Natural killer cell treated with Interleukin-12 subunit alpha and Interleukin-12 subunit beta and Interleukin-15 and Interleukin-18, amount 100 ng/mL, for 72 hours (primary cell): ENCODE data around the gene AMBRA1. TPM values are rescaled to one million over a fixed set of nuclear protein-coding genes. Genes with fewer than 3 reads are reported as not detected.
"Not testable (repeated sequence)": the region's sequence is repeated elsewhere in the genome, so short reads cannot be mapped to it uniquely, and the experiment has no call there.

Experiments
- ATAC-seq, 2 donors: fragments of 150-1000 bp; cut with Tn5 transposase in 1 of 2; sonication (Bioruptor Pico), chemical (Tn5 transposase) in 1 of 2; 2 replicates each; pipeline ENCODE4 v1.10.0; 2021
- DNase-seq: peaks from one replicate; pipeline ENCODE4 v3.0.0; 2022; ENCODE audit warnings: low spot score
- H3K27ac Mint-ChIP-seq, 2 donors: 1 replicate in 1 of 2; 2 replicates in 1 of 2; pipeline ENCODE4 v1.8.0; 2022; ENCODE audit warnings: mixed read lengths in 2 of 2, mild to moderate bottlenecking in 1 of 2, moderate library complexity in 1 of 2
- H3K27me3 Mint-ChIP-seq, 2 donors: 1 replicate in 1 of 2; 2 replicates in 1 of 2; pipeline ENCODE4 v1.8.0; 2022; ENCODE audit warnings: mixed read lengths in 2 of 2
- H3K36me3 Mint-ChIP-seq: one replicate; pipeline ENCODE4 v1.8.0; 2022; ENCODE audit warnings: mixed read lengths
- H3K4me1 Mint-ChIP-seq, 2 donors: 1 replicate in 1 of 2; 2 replicates in 1 of 2; pipeline ENCODE4 v1.8.0; 2022; ENCODE audit warnings: low read depth in 2 of 2, mixed read lengths in 2 of 2, mild to moderate bottlenecking in 1 of 2
- H3K4me3 Mint-ChIP-seq: one replicate; pipeline ENCODE4 v1.8.0; 2022; ENCODE audit warnings: mixed read lengths
- H3K9me3 Mint-ChIP-seq: 2 replicates; pipeline ENCODE4 v1.8.0; 2022; ENCODE audit warnings: mixed read lengths
- total RNA-seq, 2 donors: library from RNA; stranded (reverse); gene quantifications; one replicate each; pipeline ENCODE4 v1.2.3, GENCODE V29; 2022

Gene AMBRA1
- total RNA-seq, 2 donors from 2014 or later = 50.7 to 72.4 TPM

- no peaks in the 10 kb centered on the region for H3K27me3 Mint-ChIP-seq
- H3K9me3 Mint-ChIP-seq = no peaks in the 10 kb centered on the region
- DNase-seq (no peak), ATAC-seq (no peak)
- no peak overlapping the region for H3K27ac Mint-ChIP-seq
- peaks cover 24 to 33% of the 10 kb centered on the region in 2 donors for H3K4me1 Mint-ChIP-seq
- H3K36me3 Mint-ChIP-seq = no peaks in the 10 kb centered on the region
- no peak overlapping the region for H3K4me3 Mint-ChIP-seq
These were observed 66.2 kb downstream of the AMBRA1 start for GRCh38 chr11:46527591-46528130.

- ATAC-seq (no peak), DNase-seq (no peak)
- Mint-ChIP-seq H3K4me3 (no peak overlapping the region), H3K27ac (no peak overlapping the region), H3K36me3 (no peaks in the 10 kb centered on the region), H3K4me1 (peaks cover 33% of the 10 kb centered on the region in 2 donors), H3K27me3 (no peaks in the 10 kb centered on the region), H3K9me3 (no peaks in the 10 kb centered on the region)
These were observed 67.3 kb downstream of the AMBRA1 start for GRCh38 chr11:46526216-46527215.

- Mint-ChIP-seq H3K4me1 (peaks cover 17 to 34% of the 10 kb centered on the region in 2 donors), H3K36me3 (no peaks in the 10 kb centered on the region), H3K27me3 (no peaks in the 10 kb centered on the region), H3K4me3 (no peak overlapping the region), H3K27ac (no peak overlapping the region), H3K9me3 (no peaks in the 10 kb centered on the region)
- ATAC-seq (no peak), DNase-seq (no peak)
These were observed 69.5 kb downstream of the AMBRA1 start for GRCh38 chr11:46524201-46524770.

- Mint-ChIP-seq H3K27me3 (no peaks in the 10 kb centered on the region), H3K27ac (no peak overlapping the region), H3K4me3 (no peak overlapping the region), H3K36me3 (no peaks in the 10 kb centered on the region), H3K9me3 (no peaks in the 10 kb centered on the region), H3K4me1 (peaks cover 10 to 26% of the 10 kb centered on the region in 2 donors)
- DNase-seq (no peak), ATAC-seq (no peak)
These were observed 70.5 kb downstream of the AMBRA1 start for GRCh38 chr11:46523290-46523689.

- Mint-ChIP-seq H3K36me3 (no peaks in the 10 kb centered on the region), H3K4me1 (peaks cover 9 to 25% of the 10 kb centered on the region in 2 donors), H3K27ac (no peak overlapping the region), H3K4me3 (no peak overlapping the region), H3K27me3 (no peaks in the 10 kb centered on the region), H3K9me3 (no peaks in the 10 kb centered on the region)
- ATAC-seq = no peak
- no peak for DNase-seq
These were observed 71.0 kb downstream of the AMBRA1 start for GRCh38 chr11:46522682-46523281.

GRCh38 chr11:46521961-46522681, 71.7 kb downstream of the AMBRA1 start:
- no peaks in the 10 kb centered on the region for H3K9me3 Mint-ChIP-seq
- no peak overlapping the region for H3K27ac Mint-ChIP-seq
- ATAC-seq (no peak), DNase-seq (no peak)
- H3K27me3 Mint-ChIP-seq = no peaks in the 10 kb centered on the region
- no peak overlapping the region for H3K4me3 Mint-ChIP-seq
- peaks cover 9 to 25% of the 10 kb centered on the region in 2 donors for H3K4me1 Mint-ChIP-seq
- H3K36me3 Mint-ChIP-seq = no peaks in the 10 kb centered on the region

GRCh38 chr11:46520971-46521745, 72.7 kb downstream of the AMBRA1 start:
- no peak overlapping the region for H3K4me3 Mint-ChIP-seq
- no peaks in the 10 kb centered on the region for H3K27me3 Mint-ChIP-seq
- no peaks in the 10 kb centered on the region for H3K9me3 Mint-ChIP-seq
- no peaks in the 10 kb centered on the region for H3K36me3 Mint-ChIP-seq
- H3K27ac Mint-ChIP-seq = no peak overlapping the region
- ATAC-seq = no peak
- H3K4me1 Mint-ChIP-seq = peaks cover 9 to 25% of the 10 kb centered on the region in 2 donors
- DNase-seq = no peak

GRCh38 chr11:46519351-46519750, 74.5 kb downstream of the AMBRA1 start:
- Mint-ChIP-seq H3K9me3 (no peaks in the 10 kb centered on the region), H3K4me3 (no peak overlapping the region), H3K36me3 (no peaks in the 10 kb centered on the region), H3K4me1 (peaks cover 17 to 34% of the 10 kb centered on the region in 2 donors), H3K27me3 (no peaks in the 10 kb centered on the region), H3K27ac (no peak overlapping the region)
- ATAC-seq = no peak
- DNase-seq = no peak

GRCh38 chr11:46518928-46519327, 74.9 kb downstream of the AMBRA1 start:
- H3K36me3 Mint-ChIP-seq, DNase-seq, H3K27ac Mint-ChIP-seq, H3K9me3 Mint-ChIP-seq, ATAC-seq, H3K27me3 Mint-ChIP-seq, H3K4me3 Mint-ChIP-seq: not testable (repeated sequence)
- peaks cover 21 to 38% of the 10 kb centered on the region in 2 donors for H3K4me1 Mint-ChIP-seq

GRCh38 chr11:46514370-46514769, 79.5 kb downstream of the AMBRA1 start:
- no peaks in the 10 kb centered on the region for H3K27me3 Mint-ChIP-seq
- H3K27ac Mint-ChIP-seq = peak overlapping the region; percentile 10 to 38
- DNase-seq (no peak), ATAC-seq (no peak)
- peaks cover 18 to 20% of the 10 kb centered on the region in 2 donors for H3K4me1 Mint-ChIP-seq
- no peaks in the 10 kb centered on the region for H3K9me3 Mint-ChIP-seq
- no peak overlapping the region for H3K4me3 Mint-ChIP-seq
- no peaks in the 10 kb centered on the region for H3K36me3 Mint-ChIP-seq

GRCh38 chr11:46513934-46514342, 79.9 kb downstream of the AMBRA1 start:
- H3K4me3 Mint-ChIP-seq = no peak overlapping the region
- peaks cover 14 to 17% of the 10 kb centered on the region in 2 donors for H3K4me1 Mint-ChIP-seq
- H3K36me3 Mint-ChIP-seq = no peaks in the 10 kb centered on the region
- no peaks in the 10 kb centered on the region for H3K27me3 Mint-ChIP-seq
- H3K9me3 Mint-ChIP-seq = no peaks in the 10 kb centered on the region
- H3K27ac Mint-ChIP-seq = peak overlapping the region; percentile 10 to 38
- DNase-seq = no peak
- ATAC-seq = no peak

- ATAC-seq (no peak), DNase-seq (no peak)
- Mint-ChIP-seq H3K27ac (no peak overlapping the region), H3K9me3 (no peaks in the 10 kb centered on the region), H3K4me1 (peaks cover 14 to 17% of the 10 kb centered on the region in 2 donors), H3K27me3 (no peaks in the 10 kb centered on the region), H3K36me3 (no peaks in the 10 kb centered on the region), H3K4me3 (no peak overlapping the region)
These were observed 81.5 kb downstream of the AMBRA1 start for GRCh38 chr11:46512261-46512881.
